Measurements from ENCODE around the gene ERBB4. TPM values are rescaled to one million over a fixed set of nuclear protein-coding genes. Genes with fewer than 3 reads are reported as not detected.
A peak's percentile ranks its signal among the peaks of the same experiment; 100 is the strongest.

The ERBB4 gene
- total RNA-seq, 1 experiment from 2014 or later = 0.06 TPM

GRCh38 chr2:212428681-212429478, 109.7 kb downstream of the ERBB4 start:
- DNase-seq (ENCODE audit: low read depth) = no peak

GRCh38 chr2:212427638-212428037, 111.0 kb downstream of the ERBB4 start:
- DNase-seq (ENCODE audit: low read depth) = no peak

DNA sequence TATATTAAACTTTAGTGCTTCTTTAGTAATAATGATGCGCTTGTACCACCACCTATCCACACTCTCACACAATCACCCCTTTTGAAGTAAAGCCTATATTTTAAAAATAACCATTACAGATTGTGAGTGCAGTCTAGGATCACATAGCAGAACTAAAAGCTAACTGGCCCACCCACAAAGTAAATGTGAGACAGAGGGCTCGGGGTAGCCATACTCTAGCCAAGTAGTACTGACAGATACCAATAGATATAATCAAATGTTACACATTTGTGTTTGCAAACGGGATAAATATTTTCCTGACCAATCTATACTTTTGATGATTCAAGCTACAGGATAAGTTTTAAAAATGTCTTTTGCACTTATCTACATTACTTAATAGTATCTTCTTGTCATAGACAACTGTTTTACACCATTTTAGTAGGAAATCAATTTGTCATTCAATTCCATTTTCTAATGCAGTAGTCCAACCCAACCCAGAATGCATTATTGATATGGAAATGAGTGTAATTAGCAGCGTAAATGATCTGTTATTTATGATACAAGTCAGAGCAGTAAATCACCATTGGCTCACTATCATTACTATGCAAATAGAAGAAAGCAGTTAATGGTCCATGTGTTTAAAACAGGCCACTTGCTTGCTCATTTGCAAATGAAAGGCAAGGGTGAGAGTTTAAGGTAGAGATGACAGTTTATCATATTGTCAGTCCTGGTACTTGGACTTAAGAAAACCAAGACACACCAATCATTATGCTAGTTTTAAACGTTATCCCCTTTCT, 111.8 kb downstream of the ERBB4 start:
- no peak for DNase-seq (ENCODE audit: low read depth)

GRCh38 chr2:212424082-212424481, 114.5 kb downstream of the ERBB4 start:
- DNase-seq (ENCODE audit: low read depth) = peak; percentile 11

DNA sequence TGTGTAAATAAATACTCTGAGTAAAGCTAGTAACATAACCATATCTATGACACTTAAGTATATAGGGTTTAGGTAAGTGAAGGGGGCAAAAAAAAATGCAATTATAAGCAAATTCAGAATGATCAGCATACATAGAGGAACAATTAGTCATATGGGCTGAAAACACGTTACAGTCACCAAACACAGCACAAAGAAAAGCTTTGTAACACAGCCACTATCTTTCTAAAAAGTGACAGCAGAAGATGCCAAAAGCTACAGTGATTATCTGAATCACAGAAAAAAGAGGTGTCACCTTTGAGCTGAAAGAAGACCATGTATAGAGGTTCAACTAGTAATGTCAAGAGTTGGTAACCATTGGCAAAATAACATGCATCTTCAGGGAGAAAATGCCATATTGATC, 115.5 kb downstream of the ERBB4 start:
- no peak for DNase-seq (ENCODE audit: low read depth)

GRCh38 chr2:212421556-212422334, 116.9 kb downstream of the ERBB4 start:
- no peak for DNase-seq (ENCODE audit: low read depth)

DNA sequence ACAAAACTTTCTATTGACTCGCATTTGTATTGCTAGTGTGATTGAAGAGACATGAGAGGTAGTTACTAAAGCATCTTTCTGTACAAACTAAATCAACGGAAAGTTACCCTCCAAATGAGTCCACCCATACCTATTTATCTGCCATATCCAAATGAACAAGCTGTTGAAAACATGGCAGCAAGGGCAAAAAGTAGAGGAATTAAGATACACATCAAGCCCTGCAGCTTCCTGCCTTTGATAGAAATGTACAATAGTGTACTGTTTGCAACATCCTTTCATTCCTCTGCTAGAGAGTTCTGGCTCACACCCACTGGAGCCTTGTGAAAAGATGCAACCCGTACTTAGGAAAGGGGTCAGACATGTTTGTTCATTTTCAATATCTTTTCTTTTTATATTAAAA, 122.5 kb downstream of the ERBB4 start:
- no peak for DNase-seq (ENCODE audit: low read depth)

- DNase-seq (ENCODE audit: low read depth) = no peak
These were observed 123.8 kb downstream of the ERBB4 start for GRCh38 chr2:212414767-212415211.

- no peak for DNase-seq (ENCODE audit: low read depth)
These were observed 129.0 kb downstream of the ERBB4 start for GRCh38 chr2:212409560-212409959.

- no peak for DNase-seq (ENCODE audit: low read depth)
These were observed 130.1 kb downstream of the ERBB4 start for GRCh38 chr2:212408524-212408923.

GRCh38 chr2:212406716-212407115, 131.9 kb downstream of the ERBB4 start:
- no peak for DNase-seq (ENCODE audit: low read depth)

- no peak for DNase-seq (ENCODE audit: low read depth)
These were observed 136.3 kb downstream of the ERBB4 start for GRCh38 chr2:212402316-212402715.

DNA sequence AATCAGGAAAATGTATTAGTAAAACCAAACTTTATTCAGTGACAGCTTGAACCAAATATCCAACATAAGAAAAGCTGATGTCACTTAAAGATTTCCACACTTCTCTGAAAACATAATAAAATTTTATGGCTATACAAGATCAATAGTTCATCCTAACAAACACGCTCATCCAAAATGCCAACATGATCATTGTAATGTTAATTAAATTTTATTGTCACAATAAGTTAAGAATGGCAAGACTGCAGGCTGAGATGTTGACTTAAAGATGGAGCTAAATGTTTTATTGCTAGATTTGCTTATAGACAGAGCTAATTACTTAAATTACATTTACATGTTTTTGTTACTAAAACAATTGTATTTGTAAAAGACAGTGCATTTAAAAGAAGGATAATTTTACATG, 140.3 kb downstream of the ERBB4 start:
- DNase-seq (ENCODE audit: low read depth) = no peak

DNA sequence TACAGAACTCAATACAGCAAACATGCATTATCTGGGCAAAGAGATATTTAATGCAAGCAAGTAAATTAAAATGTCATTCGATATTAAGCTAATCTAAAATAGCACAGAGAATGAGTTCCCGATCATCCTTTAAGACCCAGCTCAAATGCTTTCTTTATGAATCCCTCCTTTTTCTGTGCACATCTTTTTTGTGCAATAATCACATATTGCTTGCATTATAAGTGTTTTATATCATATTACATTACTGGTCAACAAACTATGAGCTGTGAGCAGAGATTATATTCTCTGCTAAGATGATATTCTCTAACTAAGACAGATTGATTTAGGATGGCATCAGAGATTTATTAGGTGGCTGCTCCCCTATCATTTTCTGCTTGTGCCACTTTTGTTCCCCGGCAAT, 146.1 kb downstream of the ERBB4 start:
- no peak for DNase-seq (ENCODE audit: low read depth)

DNA sequence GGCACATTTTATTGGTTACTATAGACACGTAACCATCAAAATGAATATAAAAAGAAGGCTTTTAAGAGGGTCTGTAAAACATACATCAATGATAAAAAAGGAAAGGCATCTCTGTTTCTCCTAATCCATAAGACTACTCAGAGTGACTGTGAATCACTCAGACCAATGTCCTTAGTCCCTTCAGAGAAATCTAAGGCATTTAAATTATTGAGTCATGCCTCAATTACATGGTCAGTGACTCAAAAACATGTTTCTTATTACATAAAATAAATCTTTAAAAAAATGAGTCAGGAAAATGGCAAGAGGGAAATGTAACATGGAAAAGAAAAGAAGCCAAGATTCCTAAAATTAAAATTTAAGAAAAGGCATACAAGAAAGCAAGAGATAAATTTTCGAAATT, 146.6 kb downstream of the ERBB4 start:
- peak; percentile 16 for DNase-seq (ENCODE audit: low read depth)

DNA sequence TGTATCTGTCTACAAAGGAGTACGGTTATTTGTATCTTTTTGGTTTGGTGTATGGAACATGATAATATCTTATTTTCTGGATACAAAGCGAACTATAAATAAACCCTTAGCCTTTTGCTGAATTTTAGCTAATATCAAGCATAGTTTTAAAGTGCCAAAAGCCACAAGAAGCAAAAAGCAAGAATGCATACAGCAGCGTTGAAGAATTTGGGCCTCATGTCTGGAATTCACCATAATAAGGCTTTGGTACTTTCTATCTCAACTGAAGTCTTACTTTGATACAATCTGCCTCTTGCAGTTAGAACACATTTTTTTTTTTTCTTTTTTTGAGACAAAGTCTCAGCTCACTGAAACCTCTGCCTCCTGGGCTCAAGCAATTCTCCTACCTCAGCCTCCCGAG, 151.5 kb downstream of the ERBB4 start:
- DNase-seq (ENCODE audit: low read depth) = no peak

DNA sequence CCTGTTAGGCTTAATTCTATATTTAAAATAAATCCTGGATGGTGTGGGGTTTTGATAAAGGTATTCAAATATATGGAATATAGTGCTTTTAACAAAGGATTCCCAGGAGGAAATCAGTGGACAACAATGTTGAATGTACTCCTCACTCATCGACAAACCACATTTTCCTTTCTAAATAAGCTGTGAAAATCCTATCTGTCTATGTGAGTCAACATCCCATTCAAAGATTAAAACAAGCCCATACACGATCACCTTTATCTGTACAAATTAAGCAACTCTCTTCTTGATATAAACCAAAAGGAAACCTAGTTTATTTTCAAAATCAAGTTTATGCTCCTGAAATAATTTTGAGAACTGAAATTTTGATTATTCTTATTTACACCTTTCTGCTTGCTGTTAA, 153.4 kb downstream of the ERBB4 start:
- DNase-seq (ENCODE audit: low read depth) = no peak

DNA sequence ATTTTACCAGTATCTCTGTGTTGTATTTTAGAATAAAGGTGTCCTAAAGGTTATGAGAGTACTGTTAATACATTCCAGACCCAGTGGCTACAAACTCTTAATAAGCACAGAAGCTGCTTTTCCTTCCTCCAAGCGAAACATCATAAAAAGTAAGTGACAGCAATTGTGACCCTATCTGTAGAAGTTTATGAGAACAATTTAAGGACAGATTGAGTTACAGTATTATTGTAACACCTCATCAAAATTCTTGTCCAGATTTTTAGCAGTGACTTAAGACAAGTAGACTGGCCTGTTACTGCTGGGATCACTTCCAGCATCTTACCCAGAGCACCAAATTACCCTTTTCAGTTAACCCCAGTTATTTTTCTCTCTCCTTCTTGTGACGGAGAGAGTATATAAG, 154.6 kb downstream of the ERBB4 start:
- DNase-seq (ENCODE audit: low read depth) = no peak

- DNase-seq (ENCODE audit: low read depth) = no peak
These were observed 157.0 kb downstream of the ERBB4 start for GRCh38 chr2:212381428-212382102.

- no peak for DNase-seq (ENCODE audit: low read depth)
These were observed 159.5 kb downstream of the ERBB4 start for GRCh38 chr2:212379103-212379502.

- no peak for DNase-seq (ENCODE audit: low read depth)
These were observed 171.2 kb downstream of the ERBB4 start for GRCh38 chr2:212367431-212367830.
